ENCODE measurements around the gene VTI1A. TPM values are rescaled to one million over a fixed set of nuclear protein-coding genes. Genes with fewer than 3 reads are reported as not detected.
"Not testable (repeated sequence)": the region's sequence is repeated elsewhere in the genome, so short reads cannot be mapped to it uniquely, and the experiment has no call there.

VTI1A gene
- total RNA-seq, 1 donor: 37.1 TPM

DNA sequence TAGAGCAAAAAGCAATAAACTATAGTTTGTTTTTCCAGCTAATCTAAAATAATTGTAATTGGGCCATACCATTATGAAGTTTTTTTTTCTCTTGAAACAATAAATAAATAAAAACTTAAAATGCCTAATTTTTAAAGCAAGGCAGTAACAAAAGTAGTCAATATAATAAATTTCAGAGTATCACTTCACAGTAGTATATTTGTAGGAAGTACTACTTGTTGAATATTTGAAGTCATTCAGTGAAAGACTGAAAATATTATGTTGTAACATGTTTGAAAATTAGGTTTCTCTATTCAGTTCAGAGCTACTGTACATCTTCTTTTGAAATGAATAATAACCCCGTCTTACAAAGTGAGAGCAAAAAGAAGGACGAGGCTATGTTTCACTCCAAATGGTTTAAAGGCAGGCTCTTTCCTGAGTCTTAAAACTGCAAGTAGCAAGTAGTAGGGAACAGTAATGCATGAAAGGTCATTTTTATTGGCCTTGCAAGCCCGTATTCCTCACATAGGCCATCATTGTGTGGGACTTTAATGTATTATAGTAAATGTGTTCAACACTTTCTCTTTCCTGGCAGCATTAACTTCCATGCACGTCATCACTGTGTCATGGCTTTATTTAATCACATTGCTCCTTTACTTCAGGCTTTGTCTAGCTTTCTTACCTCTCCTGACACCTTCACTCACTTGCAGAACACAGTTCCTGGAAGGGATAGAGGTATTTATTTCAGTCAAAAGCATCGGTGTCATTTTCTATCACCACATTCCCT is 141.4 kb downstream of the VTI1A start:
- no peak for TF ChIP-seq CTCF (IDR thresholded peaks at IDR 0.05; ENCODE audit: insufficient read depth, low read depth, low read length)
- no peak overlapping the region for H3K4me3 ChIP-seq (ENCODE audit: low read depth, low read length)
- no peak for DNase-seq (ENCODE audit: low read depth)

GRCh38 chr10:112589081-112589480 is 142.1 kb downstream of the VTI1A start:
- no peak for TF ChIP-seq CTCF (IDR thresholded peaks at IDR 0.05; ENCODE audit: insufficient read depth, low read depth, low read length)
- DNase-seq (ENCODE audit: low read depth): no peak
- H3K4me3 ChIP-seq (ENCODE audit: low read depth, low read length): no peak overlapping the region

DNA sequence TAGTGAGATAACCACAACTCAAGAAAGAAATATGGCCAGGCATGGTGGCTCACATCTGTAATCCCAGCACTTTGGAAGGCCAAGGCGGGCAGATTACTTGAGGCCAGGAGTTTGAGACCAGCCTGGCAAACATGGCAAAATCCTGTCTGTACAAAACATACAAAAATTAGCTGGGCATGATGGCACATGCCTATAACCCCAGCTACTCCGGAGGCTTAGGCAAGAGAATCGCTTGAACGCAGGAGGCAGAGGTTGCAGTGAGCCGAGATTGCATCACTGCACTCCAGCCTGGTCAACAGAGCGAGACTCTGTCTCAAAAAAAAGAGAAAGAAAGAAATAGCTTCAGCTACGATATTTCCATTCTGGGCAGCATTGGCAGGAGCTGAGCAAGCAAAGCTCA is 143.8 kb downstream of the VTI1A start:
- not testable (repeated sequence) for DNase-seq (ENCODE audit: low read depth); H3K4me3 ChIP-seq (ENCODE audit: low read depth, low read length)

- H3K4me3 ChIP-seq (ENCODE audit: low read depth, low read length): no peak overlapping the region
- DNase-seq (ENCODE audit: low read depth): no peak
- TF ChIP-seq CTCF (IDR thresholded peaks at IDR 0.05; ENCODE audit: insufficient read depth, low read depth, low read length): no peak
Measured at GRCh38 chr10:112593023-112593422, 146.0 kb downstream of the VTI1A start.

- H3K4me3 ChIP-seq (ENCODE audit: low read depth, low read length): no peak overlapping the region
- no peak for DNase-seq (ENCODE audit: low read depth)
- TF ChIP-seq CTCF (IDR thresholded peaks at IDR 0.05; ENCODE audit: insufficient read depth, low read depth, low read length): no peak
Measured at GRCh38 chr10:112601214-112602090, 154.4 kb downstream of the VTI1A start.

DNA sequence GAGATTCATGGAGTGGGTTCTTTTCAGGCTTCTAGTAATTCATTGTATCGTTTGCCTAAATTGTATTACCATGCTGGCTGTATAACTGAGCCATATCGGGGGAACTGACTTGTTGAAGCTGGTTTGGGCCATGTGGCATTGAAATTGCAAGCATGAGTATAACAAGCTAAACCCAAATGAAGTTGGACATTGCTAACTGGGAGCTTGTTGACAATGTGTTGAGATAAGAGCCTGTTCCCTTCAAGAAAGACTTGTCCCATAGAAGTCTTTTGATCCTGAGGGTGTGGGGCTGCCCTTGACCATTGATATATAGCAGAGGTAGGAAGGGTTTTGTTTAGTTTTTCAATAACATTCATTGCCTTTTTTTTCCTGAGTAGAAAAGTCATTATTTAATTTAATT is 156.0 kb downstream of the VTI1A start:
- no peak for DNase-seq (ENCODE audit: low read depth)
- TF ChIP-seq CTCF (IDR thresholded peaks at IDR 0.05; ENCODE audit: insufficient read depth, low read depth, low read length): no peak
- H3K4me3 ChIP-seq (ENCODE audit: low read depth, low read length): no peak overlapping the region

DNA sequence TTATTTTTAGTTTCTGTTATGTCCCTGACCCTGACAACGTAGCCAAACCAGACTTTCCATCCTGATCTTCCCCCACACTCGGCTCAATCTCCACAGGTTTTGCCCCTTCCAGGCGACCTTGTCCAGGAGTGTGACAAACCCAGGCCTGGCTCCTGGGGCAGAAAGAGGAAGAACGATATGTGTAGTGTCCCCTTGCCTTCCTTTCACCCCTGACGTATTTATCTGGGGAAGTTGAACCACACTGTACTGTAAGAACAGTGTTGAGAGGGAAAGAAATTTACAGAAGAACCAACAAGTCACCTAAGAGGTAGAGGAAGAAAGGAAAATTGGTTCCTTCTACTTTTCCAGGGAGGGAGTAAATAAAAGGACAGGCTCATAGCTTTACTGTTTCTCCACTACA is 158.0 kb downstream of the VTI1A start:
- TF ChIP-seq CTCF (IDR thresholded peaks at IDR 0.05; ENCODE audit: insufficient read depth, low read depth, low read length): no peak
- no peak for DNase-seq (ENCODE audit: low read depth)
- H3K4me3 ChIP-seq (ENCODE audit: low read depth, low read length): no peak overlapping the region
